Brain pericyte (primary cell): ENCODE results near the gene CLIC4.
"Not testable (repeated sequence)": the region's sequence is repeated elsewhere in the genome, so short reads cannot be mapped to it uniquely, and the experiment has no call there.

ENCODE experiments used
- DNase-seq: peaks from one replicate; pipeline ENCODE4 v3.0.0-alpha.2; 2012; ENCODE audit warnings: low read depth, low spot score

Gene CLIC4

DNA sequence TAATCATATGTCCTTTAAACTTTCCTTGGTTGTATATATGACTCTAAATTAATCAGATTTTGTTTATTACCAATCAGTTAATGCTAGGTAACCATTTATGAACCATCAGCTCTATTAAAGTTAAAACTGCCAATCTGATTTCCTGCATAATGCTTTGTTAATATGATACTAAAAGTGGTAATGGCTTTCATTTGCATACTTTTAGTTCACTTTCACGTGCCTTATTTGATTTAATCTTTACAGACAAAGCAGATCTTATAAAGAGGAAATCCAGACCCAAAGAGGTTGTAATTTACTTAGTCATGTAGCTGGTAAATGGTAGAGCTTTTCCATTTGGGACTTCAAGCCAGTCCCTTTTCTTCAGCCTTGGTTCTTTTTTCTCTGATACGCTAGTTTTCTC is 61.3 kb downstream of the CLIC4 start:
- no peak for DNase-seq

DNA sequence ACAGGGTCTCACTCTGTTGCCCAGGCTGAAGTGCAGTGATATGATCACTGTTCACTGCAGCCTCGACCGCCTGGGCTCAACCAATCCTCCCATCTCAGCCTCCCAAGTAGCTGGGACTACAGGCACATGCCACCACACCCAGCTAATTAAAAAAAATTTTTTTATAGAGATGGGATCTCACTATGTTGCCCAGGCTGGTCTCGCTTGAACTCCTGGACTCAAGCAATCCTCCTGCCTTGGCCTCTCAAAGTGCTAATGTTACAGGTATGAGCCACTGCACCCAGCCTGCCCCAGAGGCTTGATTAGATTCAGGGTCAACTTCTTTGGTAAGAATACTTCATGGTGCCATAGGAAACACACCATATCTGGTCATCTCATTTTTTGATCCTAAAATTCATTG is 66.2 kb downstream of the CLIC4 start:
- DNase-seq = not testable (repeated sequence)

- not testable (repeated sequence) for DNase-seq
Measured at GRCh38 chr1:24820221-24820620, 75.0 kb downstream of the CLIC4 start.

DNA sequence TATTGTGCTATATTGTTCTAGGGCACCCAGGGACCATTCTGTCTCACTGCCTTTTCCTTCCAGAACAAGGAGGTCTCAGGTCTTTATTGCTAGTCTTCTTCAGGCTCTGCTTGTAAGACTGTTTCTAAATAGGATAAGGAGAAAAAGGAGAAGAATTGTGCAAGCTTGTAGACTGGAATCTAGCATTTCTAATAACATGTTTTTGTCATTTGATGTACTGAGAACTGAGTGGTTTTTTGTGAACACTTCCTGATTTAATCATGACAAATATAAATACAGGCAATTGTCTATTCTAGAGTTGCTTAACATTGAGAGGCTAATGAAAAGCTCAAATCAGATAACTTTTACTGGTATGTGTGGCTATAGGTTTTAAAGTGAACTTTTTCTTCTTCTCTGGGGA is 77.6 kb downstream of the CLIC4 start:
- DNase-seq = no peak

DNA sequence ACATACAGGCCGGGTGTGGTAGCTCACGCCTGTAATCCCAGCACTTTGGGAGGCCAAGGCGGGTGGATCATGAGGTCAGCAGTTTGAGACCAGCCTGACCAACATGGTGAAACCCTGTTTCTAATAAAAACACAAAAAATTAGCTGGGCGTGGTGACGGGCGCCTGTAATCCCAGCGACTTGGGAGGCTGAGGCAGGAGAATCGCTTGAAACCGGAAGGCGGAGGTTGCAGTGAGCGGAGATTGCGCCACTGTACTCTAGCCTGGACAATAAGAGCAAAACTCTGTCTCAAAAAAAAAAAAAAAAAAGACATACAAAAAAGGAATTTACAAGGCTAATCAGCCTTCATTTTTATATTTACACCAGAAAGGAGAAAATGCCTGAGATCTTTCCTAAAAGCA is 78.2 kb downstream of the CLIC4 start:
- DNase-seq = not testable (repeated sequence)

- DNase-seq = no peak
Measured at GRCh38 chr1:24825174-24825573, 79.9 kb downstream of the CLIC4 start.

- DNase-seq = no peak
Measured at GRCh38 chr1:24826510-24826909, 81.3 kb downstream of the CLIC4 start.

- DNase-seq = no peak
Measured at GRCh38 chr1:24827379-24828135, 82.3 kb downstream of the CLIC4 start.

DNA sequence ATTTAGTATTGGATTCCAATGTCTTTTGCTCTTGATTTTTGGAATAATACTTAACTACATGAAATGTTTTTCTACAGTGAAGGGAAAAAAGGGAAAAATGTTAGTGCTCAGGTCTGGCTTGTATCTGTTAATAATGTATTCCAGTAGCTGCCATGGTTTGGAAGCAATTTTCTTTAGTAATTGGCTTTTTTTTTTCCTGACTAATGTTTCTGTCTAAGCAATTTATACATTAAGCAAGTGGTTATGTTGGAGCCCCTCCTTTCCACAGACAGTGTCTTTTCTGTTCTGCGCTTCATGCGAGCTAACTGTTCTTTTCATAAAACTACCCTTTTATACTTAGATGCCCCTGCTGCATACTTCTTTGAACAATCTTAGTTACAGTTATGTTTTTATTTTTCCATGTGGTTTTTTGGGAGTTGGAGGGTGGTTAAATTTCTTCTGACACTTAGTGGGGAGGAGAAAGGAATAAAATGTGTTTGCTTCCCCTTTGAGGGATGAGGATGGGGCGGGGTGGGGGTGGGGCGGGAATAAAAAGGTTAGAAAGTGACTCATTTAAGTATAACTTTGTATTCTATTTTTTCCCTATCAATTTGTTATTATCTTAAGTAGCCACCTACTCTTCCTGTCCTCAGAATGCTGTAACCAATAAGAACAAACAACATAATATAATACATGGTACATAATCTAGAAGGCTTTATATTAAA is 83.1 kb downstream of the CLIC4 start:
- DNase-seq = no peak

DNA sequence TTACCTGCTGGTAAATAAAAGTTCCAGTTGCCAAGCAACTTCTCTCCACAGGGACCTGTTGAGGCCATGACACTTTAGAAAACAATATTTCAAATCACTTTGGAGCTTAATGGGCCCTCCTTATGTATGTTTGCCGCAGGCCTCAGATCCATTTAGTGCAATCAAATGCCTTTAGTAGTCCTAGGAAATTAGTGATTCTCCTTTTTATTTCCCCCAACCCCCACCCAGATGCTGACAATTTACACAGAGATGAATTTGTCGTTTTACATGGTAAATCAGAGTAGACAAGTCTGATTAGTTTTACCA is 83.6 kb downstream of the CLIC4 start:
- DNase-seq = no peak

DNA sequence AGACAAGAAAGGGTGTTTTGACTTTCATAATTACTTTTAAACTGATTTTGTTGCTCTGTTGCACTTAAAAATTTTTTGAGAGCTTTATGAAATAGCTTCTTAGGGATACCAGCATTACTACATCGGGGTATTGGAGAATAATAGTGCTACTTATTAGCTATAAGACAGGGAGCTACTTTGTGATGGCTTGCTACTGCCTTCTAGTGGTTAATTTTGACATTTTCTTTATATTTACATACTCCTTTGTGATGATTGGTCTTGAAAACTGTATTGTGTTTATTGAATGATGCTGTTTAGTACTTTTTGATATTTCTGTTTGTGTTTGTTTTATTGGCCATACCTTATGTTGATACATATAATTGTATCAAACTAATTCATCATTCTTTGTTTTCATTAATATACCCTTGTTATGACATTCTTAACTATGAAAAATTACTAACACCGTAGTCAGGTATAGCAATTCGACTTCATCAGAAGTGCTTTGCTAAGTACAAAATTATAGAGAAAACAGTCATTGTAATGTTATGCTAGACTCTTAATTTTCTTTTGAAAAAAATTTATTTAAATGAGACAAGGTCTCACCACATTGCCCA is 85.5 kb downstream of the CLIC4 start:
- DNase-seq = peak; percentile 36

- no peak for DNase-seq
Measured at GRCh38 chr1:24841593-24841992, 96.3 kb downstream of the CLIC4 start.

DNA sequence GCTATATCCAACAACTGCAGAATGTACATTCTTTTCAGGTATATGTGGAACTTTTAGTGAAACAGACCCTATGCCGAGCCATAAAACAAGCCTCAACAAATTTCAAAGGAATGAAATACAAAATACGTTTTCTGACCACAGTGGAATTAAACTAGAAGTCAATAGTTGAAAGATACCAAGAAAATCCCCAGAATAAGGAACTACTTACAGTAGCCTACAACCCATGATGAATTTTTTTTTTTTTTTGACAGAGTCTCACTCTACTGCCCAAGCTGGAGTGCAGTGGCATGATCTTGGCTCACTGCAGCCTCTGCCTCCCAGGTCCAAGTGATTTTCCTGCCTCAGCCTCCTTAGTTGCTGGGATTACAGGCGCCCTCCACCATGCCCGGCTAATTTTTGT is 101.4 kb downstream of the CLIC4 start:
- no peak for DNase-seq

DNA sequence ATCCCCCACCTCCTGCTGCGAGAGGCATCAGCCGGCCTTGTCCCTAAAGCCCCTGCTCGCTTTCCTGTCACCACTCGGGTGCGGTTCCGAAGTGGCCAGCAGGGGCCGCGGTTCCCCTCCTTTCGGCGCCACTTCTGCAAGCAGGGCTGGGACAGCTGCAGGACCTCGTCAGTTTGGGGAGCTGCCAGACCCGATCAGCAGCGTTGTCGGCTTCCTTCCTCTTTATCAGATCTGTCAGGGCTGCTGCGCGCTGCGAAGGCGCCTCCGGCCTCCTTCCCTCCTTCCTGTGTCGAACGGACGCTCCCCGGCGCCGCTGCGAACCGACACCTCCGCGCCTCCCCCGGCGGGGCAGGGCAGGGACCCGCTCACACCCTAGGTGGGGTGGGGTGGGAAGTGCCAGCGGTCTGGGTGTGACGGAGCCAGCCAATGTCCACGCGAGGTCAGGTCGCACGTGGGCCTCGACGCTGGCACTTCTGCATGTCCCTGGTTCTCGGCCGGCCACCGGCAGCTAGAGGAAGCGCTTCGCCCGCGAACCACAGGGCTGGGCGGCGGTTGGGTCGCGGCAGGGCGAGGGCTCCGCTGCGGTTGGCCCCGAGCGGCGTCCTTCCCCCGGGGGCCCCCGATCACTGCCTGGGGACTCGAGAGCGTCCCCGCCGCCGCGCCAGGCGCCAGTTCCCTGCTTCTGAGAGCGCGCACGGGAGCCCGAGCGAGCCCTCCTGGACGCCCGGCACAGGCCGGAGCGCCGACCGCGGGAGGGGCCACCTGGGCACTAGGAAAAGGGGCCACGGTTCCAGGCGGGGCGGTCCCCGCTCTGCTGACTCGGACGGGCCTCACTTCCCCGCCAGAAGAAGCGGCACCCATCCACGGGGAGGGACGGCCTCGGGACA is 103.0 kb downstream of the CLIC4 start:
- DNase-seq = peak; percentile 42

- no peak for DNase-seq
Measured at GRCh38 chr1:24849672-24850295, 104.5 kb downstream of the CLIC4 start.

DNA sequence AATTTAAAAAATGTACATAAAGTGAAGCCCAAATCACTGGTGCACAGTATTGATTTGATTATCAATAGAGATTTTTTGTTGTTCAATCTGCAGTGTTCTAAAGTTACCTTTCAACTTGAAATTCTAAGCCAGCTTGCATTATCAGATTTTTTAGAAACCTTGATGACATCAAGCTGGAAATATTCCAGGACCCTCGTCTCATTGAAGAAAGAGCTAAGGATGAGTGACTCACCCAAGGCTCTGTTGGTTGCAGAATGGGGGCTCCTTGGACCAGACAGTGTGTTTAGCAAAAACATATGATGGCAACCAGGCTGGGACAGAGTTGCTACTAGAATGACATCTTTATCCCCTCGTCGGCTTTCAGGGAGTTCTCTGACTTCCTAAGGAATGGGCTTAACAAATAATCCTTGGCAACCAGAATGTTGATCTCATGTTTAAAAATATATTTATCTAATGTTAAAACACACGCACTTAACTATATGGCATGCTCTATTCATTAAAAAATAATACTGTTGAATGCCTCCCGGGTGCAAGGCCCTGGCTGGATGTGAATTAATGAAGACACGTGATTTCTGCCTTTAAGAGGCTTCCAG is 105.2 kb downstream of the CLIC4 start:
- no peak for DNase-seq

DNA sequence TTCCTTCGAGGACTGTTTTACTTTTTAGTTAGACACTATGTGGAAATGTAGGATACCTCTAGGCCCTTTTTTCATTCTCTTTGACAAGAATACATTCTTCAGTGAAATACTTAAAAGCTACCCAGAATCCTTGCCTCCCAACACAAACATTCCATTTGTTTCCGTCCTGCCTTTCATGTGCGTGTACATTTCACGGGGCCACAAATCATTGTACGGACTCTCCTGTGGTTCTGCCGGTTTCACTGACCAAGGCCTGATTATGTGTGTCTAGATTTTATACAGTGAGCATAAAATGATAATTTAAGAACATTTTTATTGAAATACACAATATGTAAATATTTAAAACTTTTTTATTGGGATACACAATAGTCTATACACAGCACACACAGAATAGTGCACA is 108.4 kb downstream of the CLIC4 start:
- DNase-seq = no peak

DNA sequence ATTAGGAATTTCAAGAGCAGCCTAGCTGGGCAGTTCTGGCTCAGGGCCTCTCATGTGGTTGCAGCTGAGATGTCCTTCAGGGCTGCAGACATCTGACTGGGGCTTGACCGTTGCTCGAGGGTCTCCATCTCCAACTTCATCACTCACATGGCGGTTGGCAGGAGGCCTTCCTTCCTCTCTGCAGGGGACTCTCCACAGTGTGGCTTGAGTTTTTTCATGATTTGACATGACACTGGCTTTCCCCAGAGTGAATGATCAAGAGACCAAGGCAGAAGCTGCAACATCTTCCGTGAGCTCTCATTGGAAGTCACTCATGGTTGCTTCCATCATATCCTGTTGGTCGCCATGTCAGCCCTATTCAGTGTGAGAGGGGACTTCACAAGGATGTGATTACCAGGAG is 110.2 kb downstream of the CLIC4 start:
- DNase-seq = no peak

DNA sequence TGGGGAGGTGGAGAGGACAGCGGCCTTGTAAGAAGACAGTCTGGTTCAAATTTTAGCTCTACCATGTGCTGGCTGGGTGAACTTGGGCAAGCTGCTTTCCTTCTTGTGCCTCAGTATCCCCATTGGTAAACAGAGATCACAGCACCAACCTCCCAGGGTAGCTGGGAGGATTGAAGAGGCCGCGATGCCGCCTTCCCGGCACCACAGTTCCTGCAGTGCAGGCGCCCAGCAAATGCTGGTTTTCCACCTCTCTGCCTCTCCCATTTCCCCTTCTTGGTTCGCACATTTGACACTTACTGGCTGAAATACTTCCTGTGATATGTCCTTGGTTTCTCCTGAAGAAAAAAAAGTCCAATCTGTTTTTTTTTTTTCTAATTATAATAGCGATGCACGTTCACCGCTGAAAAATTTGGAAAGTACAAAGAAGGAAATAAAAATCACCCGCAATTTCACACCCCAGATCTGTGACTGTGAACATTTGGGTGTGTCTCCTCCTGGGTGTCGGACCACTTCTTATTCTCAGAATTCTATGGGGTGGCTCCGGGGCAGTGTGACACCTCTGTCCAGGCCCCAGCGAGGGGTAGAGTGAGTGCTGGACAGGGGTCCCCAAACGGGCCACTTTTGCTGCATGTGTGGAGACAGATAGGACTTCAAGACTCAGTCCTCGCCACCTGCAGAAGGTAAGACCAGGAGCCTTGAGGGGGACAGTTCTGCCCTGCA is 111.7 kb downstream of the CLIC4 start:
- no peak for DNase-seq

- no peak for DNase-seq
Measured at GRCh38 chr1:24857507-24858133, 112.4 kb downstream of the CLIC4 start.
